GM23338 (cell line): ENCODE measurements around the gene OMP. TPM values are rescaled to one million over a fixed set of nuclear protein-coding genes. Genes with fewer than 3 reads are reported as not detected.

Experiments used
- ATAC-seq: fragments of 200-7000 bp; cut with Tn5 transposase; 3 replicates; pipeline ENCODE4 v1.9.1; 2020
- DNase-seq: peaks from one replicate; pipeline ENCODE4 v3.0.0-alpha.2; 2015; ENCODE audit warnings: low spot score
- H2AFZ ChIP-seq: fragments of 200-600 bp; sonication (generic); 2 replicates; pipeline ENCODE4 v1.8.0; 2016; ENCODE audit warnings: antibody characterized with exemption, mild to moderate bottlenecking, moderate library complexity
- H3F3A ChIP-seq: fragments of 200-600 bp; sonication (generic); replicated peaks from 2 replicates; pipeline ENCODE4 v1.8.0; 2017; ENCODE audit warnings: antibody characterized with exemption, mixed run types, low read depth
- H3K27ac ChIP-seq: fragments of 200-600 bp; sonication (generic); 2 replicates; pipeline ENCODE4 v1.6.1; 2016; ENCODE audit warnings: low read depth
- H3K27me3 ChIP-seq: fragments of 200-600 bp; sonication (generic); 2 replicates; pipeline ENCODE4 v1.8.0; 2016; ENCODE audit warnings: mild to moderate bottlenecking, mixed run types, moderate library complexity; ENCODE audit not compliant: insufficient read depth
- H3K36me3 ChIP-seq: fragments of 200-600 bp; sonication (generic); 2 replicates; pipeline ENCODE4 v1.8.0; 2016; ENCODE audit warnings: mild to moderate bottlenecking; ENCODE audit not compliant: insufficient read depth
- H3K4me1 ChIP-seq: fragments of 200-600 bp; sonication (generic); 2 replicates; pipeline ENCODE4 v1.8.0; 2016; ENCODE audit warnings: mild to moderate bottlenecking, moderate library complexity; ENCODE audit not compliant: insufficient read depth
- H3K4me2 ChIP-seq: fragments of 200-600 bp; sonication (generic); 2 replicates; pipeline ENCODE4 v1.7.1; 2017; ENCODE audit warnings: mixed run types
- H3K4me3 ChIP-seq: fragments of 200-600 bp; sonication (generic); 2 replicates; pipeline ENCODE4 v1.6.1; 2016; ENCODE audit warnings: mixed run types
- H3K79me2 ChIP-seq: fragments of 200-600 bp; sonication (generic); replicated peaks from 2 replicates; pipeline ENCODE4 v1.8.0; 2017; ENCODE audit warnings: mild to moderate bottlenecking; ENCODE audit not compliant: insufficient read depth
- H3K9me2 ChIP-seq: fragments of 200-600 bp; sonication (generic); 2 replicates; pipeline ENCODE4 v1.8.0; 2017; ENCODE audit not compliant: insufficient read depth
- H4K20me1 ChIP-seq: fragments of 200-600 bp; sonication (generic); replicated peaks from 2 replicates; pipeline ENCODE4 v1.8.0; 2017; ENCODE audit warnings: mild to moderate bottlenecking; ENCODE audit not compliant: insufficient read depth
- H3K27ac Mint-ChIP-seq: 2 replicates; pipeline ENCODE4 v1.8.0; 2020; ENCODE audit warnings: inconsistent platforms, mild to moderate bottlenecking, moderate library complexity, mixed read lengths
- H3K27me3 Mint-ChIP-seq: 3 replicates; pipeline ENCODE4 v1.8.0; 2022; ENCODE audit warnings: low read depth, mild to moderate bottlenecking, moderate library complexity, mixed read lengths, inconsistent platforms; ENCODE audit not compliant: insufficient read depth, poor library complexity
- H3K36me3 Mint-ChIP-seq: 3 replicates; pipeline ENCODE4 v1.8.0; 2021; ENCODE audit warnings: low read depth, mild to moderate bottlenecking, inconsistent platforms, moderate library complexity, mixed read lengths
- H3K4me1 Mint-ChIP-seq: 3 replicates; pipeline ENCODE4 v1.8.0; 2020; ENCODE audit warnings: mild to moderate bottlenecking, inconsistent platforms, mixed read lengths
- H3K4me3 Mint-ChIP-seq: 3 replicates; pipeline ENCODE4 v1.8.0; 2021; ENCODE audit warnings: moderate library complexity, mild to moderate bottlenecking, inconsistent platforms, mixed read lengths
- H3K9me3 Mint-ChIP-seq: 3 replicates; pipeline ENCODE4 v1.8.0; 2020; ENCODE audit warnings: moderate library complexity, mild to moderate bottlenecking, inconsistent platforms, mixed read lengths
- CREB1 ChIP-seq: fragments of 250-450 bp; sonication (Bioruptor Pico); IDR thresholded peaks from 2 replicates; pipeline ENCODE4 v1.5.0; 2020; ENCODE audit warnings: low read depth, mild to moderate bottlenecking, moderate library complexity
- ETS1 ChIP-seq: IDR thresholded peaks from 2 replicates; pipeline ENCODE4 v1.6.1; 2016; ENCODE audit warnings: antibody characterized with exemption
- EZH2 ChIP-seq: fragments of 200-600 bp; sonication (generic); IDR thresholded peaks from one replicate; pipeline ENCODE4 v1.8.0; 2017; ENCODE audit warnings: antibody characterized with exemption, mild to moderate bottlenecking, low read depth; ENCODE audit not compliant: unreplicated experiment
- EZH2phosphoT487 ChIP-seq: fragments of 200-600 bp; sonication (generic); IDR thresholded peaks from one replicate; pipeline ENCODE4 v1.8.1; 2018; ENCODE audit warnings: antibody characterized with exemption; ENCODE audit not compliant: unreplicated experiment
- JUNB ChIP-seq: IDR thresholded peaks from one replicate; pipeline ENCODE4 v1.6.1; 2016; ENCODE audit warnings: antibody characterized with exemption; ENCODE audit not compliant: unreplicated experiment
- NANOG ChIP-seq: IDR thresholded peaks from 2 replicates; pipeline ENCODE4 v1.6.1; 2016; ENCODE audit warnings: antibody characterized with exemption, borderline replicate concordance
- POLR2AphosphoS5 ChIP-seq: IDR thresholded peaks from 2 replicates; pipeline ENCODE4 v1.6.1; 2016; ENCODE audit warnings: antibody characterized with exemption, low read depth
- REST ChIP-seq: IDR thresholded peaks from one replicate; pipeline ENCODE4 v1.6.1; 2018; ENCODE audit warnings: antibody characterized with exemption; ENCODE audit not compliant: unreplicated experiment
- STAT1 ChIP-seq: IDR thresholded peaks from one replicate; pipeline ENCODE4 v1.6.1; 2016; ENCODE audit warnings: antibody characterized with exemption; ENCODE audit not compliant: unreplicated experiment
- ZNF331 ChIP-seq: fragments of 250-450 bp; sonication (Bioruptor Pico); IDR thresholded peaks from 2 replicates; pipeline ENCODE4 v1.5.0; 2020; ENCODE audit warnings: low read depth, mild to moderate bottlenecking, moderate library complexity
- polyA plus RNA-seq: library from polyadenylated mRNA; unstranded; fragments of >200 nt; fragmentation: Nextera tagmentation; extraction: Ambion mirVana; gene quantifications from 2 replicates; pipeline ENCODE4 v1.2.1, GENCODE V29; 2016
- total RNA-seq: library from RNA; depleted of rRNA; stranded (reverse); fragments of >200 nt; shearing (Covaris generic); gene quantifications from 2 replicates; pipeline ENCODE4 v1.2.3, GENCODE V29; 2014

Gene OMP
- total and polyA plus RNA-seq, 2 experiments from 2014 or later, result 1.0 TPM; not detected in 1

GRCh38 chr11:77081976-77082836, 20.4 kb upstream of the OMP start:
- Mint-ChIP-seq H3K9me3 (no peaks in the 10 kb centered on the region; the same call in 2 of the 3 replicates), H3K36me3 (no peaks in the 10 kb centered on the region; the same call in 2 of the 3 replicates), H3K27ac (peak overlapping the region; percentile 86), H3K27me3 (peaks cover 9% of the 10 kb centered on the region), H3K4me1 (peaks cover 6% of the 10 kb centered on the region; the same call in 1 of the 3 replicates), H3K4me3 (no peak overlapping the region)
- H3F3A ChIP-seq, result no peaks in the 10 kb centered on the region
- ATAC-seq, result no peak; the same call in 2 of the 3 replicates
- peaks cover 5% of the 10 kb centered on the region; the same call in 1 of the 2 replicates for H3K36me3 ChIP-seq
- DNase-seq, result no peak
- H3K9me2 ChIP-seq, result no peaks in the 10 kb centered on the region
- no peak overlapping the region for H3K4me3 ChIP-seq
- H3K27ac ChIP-seq, result no peak overlapping the region
- no peak for TF ChIP-seq NANOG
- no peak for TF ChIP-seq EZH2phosphoT487
- H4K20me1 ChIP-seq, result no peaks in the 10 kb centered on the region
- no peaks in the 10 kb centered on the region for H3K4me1 ChIP-seq
- no peak overlapping the region for H3K4me2 ChIP-seq
- H3K27me3 ChIP-seq, result no peaks in the 10 kb centered on the region
- no peak overlapping the region for H2AFZ ChIP-seq
- H3K79me2 ChIP-seq, result peaks cover 16% of the 10 kb centered on the region; the same call in 1 of the 2 replicates

GRCh38 chr11:77082838-77083565, 19.6 kb upstream of the OMP start:
- peak overlapping the region; percentile 53; the same call in 1 of the 2 replicates for H3K27ac Mint-ChIP-seq
- H3K27me3 Mint-ChIP-seq, result peaks cover 9% of the 10 kb centered on the region
- ATAC-seq (no peak), DNase-seq (no peak)
- Histone ChIP-seq H3F3A (no peaks in the 10 kb centered on the region), H3K4me1 (no peaks in the 10 kb centered on the region), H4K20me1 (no peaks in the 10 kb centered on the region), H3K4me3 (no peak overlapping the region), H3K27me3 (no peaks in the 10 kb centered on the region), H3K9me2 (no peaks in the 10 kb centered on the region), H3K4me2 (no peak overlapping the region), H3K27ac (no peak overlapping the region), H2AFZ (no peak overlapping the region), H3K36me3 (peaks cover 4% of the 10 kb centered on the region; the same call in 1 of the 2 replicates), H3K79me2 (peaks cover 16% of the 10 kb centered on the region; the same call in 1 of the 2 replicates)
- no peak overlapping the region for H3K4me3 Mint-ChIP-seq
- H3K4me1 Mint-ChIP-seq, result peaks cover 6% of the 10 kb centered on the region; the same call in 1 of the 3 replicates
- no peaks in the 10 kb centered on the region; the same call in 2 of the 3 replicates for H3K36me3 Mint-ChIP-seq
- no peaks in the 10 kb centered on the region; the same call in 2 of the 3 replicates for H3K9me3 Mint-ChIP-seq
- no peak for TF ChIP-seq STAT1
- no peak for TF ChIP-seq EZH2phosphoT487
- TF ChIP-seq JUNB, result no peak
- no peak for TF ChIP-seq REST
- no peak for TF ChIP-seq ETS1
- no peak for TF ChIP-seq EZH2
- TF ChIP-seq POLR2AphosphoS5, result no peak
- no peak for TF ChIP-seq ZNF331 (CRISPR knock-in tag)
- TF ChIP-seq CREB1 (CRISPR knock-in tag), result no peak
